GM12874 (cell line): ENCODE results near the gene TBR1.

Source experiments
- CTCF ChIP-seq: IDR thresholded peaks from 2 replicates; pipeline ENCODE4 v1.5.1; 2011; ENCODE audit warnings: low read depth, mild to moderate bottlenecking, control low read depth, low read length, moderate library complexity; ENCODE audit not compliant: insufficient read depth

Gene TBR1

GRCh38 chr2:161436411-161436810, 20.3 kb downstream of the TBR1 start:
- no peak for TF ChIP-seq CTCF

GRCh38 chr2:161438598-161438997, 22.5 kb downstream of the TBR1 start:
- no peak for TF ChIP-seq CTCF

- TF ChIP-seq CTCF: no peak
Measured at GRCh38 chr2:161445097-161445496, 29.0 kb downstream of the TBR1 start.

- TF ChIP-seq CTCF: no peak
Measured at GRCh38 chr2:161448431-161448830, 32.3 kb downstream of the TBR1 start.

GRCh38 chr2:161471631-161472030, 55.5 kb downstream of the TBR1 start:
- no peak for TF ChIP-seq CTCF

- no peak for TF ChIP-seq CTCF
Measured at GRCh38 chr2:161474920-161475319, 58.8 kb downstream of the TBR1 start.
